SH-SY5Y (cell line): ENCODE results near the gene RUVBL1.

ENCODE experiments used
- GATA2 ChIP-seq: IDR thresholded peaks from 2 replicates; pipeline ENCODE4 v1.6.1; 2011; ENCODE audit warnings: mild to moderate bottlenecking, low read depth, low read length
- GATA3 ChIP-seq: IDR thresholded peaks from 2 replicates; pipeline ENCODE4 v1.6.1; 2011; ENCODE audit warnings: low read depth, mild to moderate bottlenecking, low read length, moderate library complexity

- TF ChIP-seq GATA2 (no peak), GATA3 (no peak)
Measured at GRCh38 chr3:128095222-128095703, 28.3 kb downstream of the RUVBL1 start.
